ENCODE measurements around the gene HOXC6.

HOXC6 gene

GRCh38 chr12:53984901-53985691 lies 43.1 kb upstream of the HOXC6 start, which contains the start of gene HOXC10:
HOXC10 (plus strand) TSS chr12:53985146; CDS start chr12:53985260, 114 bp downstream.
- Histone ChIP-seq H3K9ac (ENCODE audit: low read length) (peak within 1 kb of the TSS; percentile 64), H3K27me3 (ENCODE audit: control insufficient read depth, insufficient read depth, low read length) (peaks cover 100% of the 10 kb centered on the region)

DNA sequence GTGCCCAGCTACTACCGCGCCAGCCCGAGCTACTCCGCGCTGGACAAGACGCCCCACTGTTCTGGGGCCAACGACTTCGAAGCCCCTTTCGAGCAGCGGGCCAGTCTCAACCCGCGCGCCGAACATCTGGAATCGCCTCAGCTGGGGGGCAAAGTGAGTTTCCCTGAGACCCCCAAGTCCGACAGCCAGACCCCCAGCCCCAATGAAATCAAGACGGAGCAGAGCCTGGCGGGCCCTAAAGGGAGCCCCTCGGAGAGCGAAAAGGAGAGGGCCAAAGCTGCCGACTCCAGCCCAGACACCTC lies 42.6 kb upstream of the HOXC6 start:
- Histone ChIP-seq H3K9ac (ENCODE audit: low read length) (peak overlapping the region; percentile 64), H3K36me3 (ENCODE audit: control insufficient read depth, insufficient read depth, low read length) (no peaks in the 10 kb centered on the region), H3K9me3 (ENCODE audit: control insufficient read depth, insufficient read depth, low read depth, low read length) (peaks cover 6% of the 10 kb centered on the region; the same call in 1 of the 2 replicates), H3K4me3 (ENCODE audit: low read depth, low read length) (peak overlapping the region; percentile 39), H3K27me3 (ENCODE audit: control insufficient read depth, insufficient read depth, low read length) (peaks cover 100% of the 10 kb centered on the region), H3K27ac (ENCODE audit: low read depth, low read length) (no peak overlapping the region), H3K4me1 (ENCODE audit: control insufficient read depth, insufficient read depth, low read length) (0 out of 2 replicates have a peak, but pooled peaks cover 3% of the 10 kb centered on the region)

More at GRCh38 chr12:53984901-53985691, 43.1 kb upstream of the HOXC6 start, which contains the start of gene HOXC10:
- Histone ChIP-seq H3K4me1 (ENCODE audit: control insufficient read depth, insufficient read depth, low read length) (0 out of 2 replicates have a peak, but pooled peaks cover 3% of the 10 kb centered on the region), H3K4me3 (ENCODE audit: low read depth, low read length) (peak within 1 kb of the TSS; percentile 39), H3K36me3 (ENCODE audit: control insufficient read depth, insufficient read depth, low read length) (no peaks in the 10 kb centered on the region), H3K27ac (ENCODE audit: low read depth, low read length) (no peak within 1 kb of the TSS), H3K9me3 (ENCODE audit: control insufficient read depth, insufficient read depth, low read depth, low read length) (peaks cover 6% of the 10 kb centered on the region; the same call in 1 of the 2 replicates)

- peak overlapping the region; percentile 39 for H3K4me3 ChIP-seq (ENCODE audit: low read depth, low read length)
- peaks cover 6% of the 10 kb centered on the region; the same call in 1 of the 2 replicates for H3K9me3 ChIP-seq (ENCODE audit: control insufficient read depth, insufficient read depth, low read depth, low read length)
- no peak overlapping the region for H3K27ac ChIP-seq (ENCODE audit: low read depth, low read length)
- H3K27me3 ChIP-seq (ENCODE audit: control insufficient read depth, insufficient read depth, low read length), result peaks cover 100% of the 10 kb centered on the region
- H3K4me1 ChIP-seq (ENCODE audit: control insufficient read depth, insufficient read depth, low read length), result 0 out of 2 replicates have a peak, but pooled peaks cover 3% of the 10 kb centered on the region
- H3K9ac ChIP-seq (ENCODE audit: low read length), result peak overlapping the region; percentile 64
- no peaks in the 10 kb centered on the region for H3K36me3 ChIP-seq (ENCODE audit: control insufficient read depth, insufficient read depth, low read length)
Measured at GRCh38 chr12:53985994-53986685, 42.1 kb upstream of the HOXC6 start.

- H3K4me1 ChIP-seq (ENCODE audit: control insufficient read depth, insufficient read depth, low read length), result 0 out of 2 replicates have a peak, but pooled peaks cover 3% of the 10 kb centered on the region
- no peaks in the 10 kb centered on the region for H3K36me3 ChIP-seq (ENCODE audit: control insufficient read depth, insufficient read depth, low read length)
- H3K9ac ChIP-seq (ENCODE audit: low read length), result peak overlapping the region; percentile 38
- peak overlapping the region; percentile 39; the same call in 1 of the 2 replicates for H3K4me3 ChIP-seq (ENCODE audit: low read depth, low read length)
- H3K27ac ChIP-seq (ENCODE audit: low read depth, low read length), result no peak overlapping the region
- peaks cover 100% of the 10 kb centered on the region for H3K27me3 ChIP-seq (ENCODE audit: control insufficient read depth, insufficient read depth, low read length)
- peaks cover 6% of the 10 kb centered on the region; the same call in 1 of the 2 replicates for H3K9me3 ChIP-seq (ENCODE audit: control insufficient read depth, insufficient read depth, low read depth, low read length)
Measured at GRCh38 chr12:53986686-53987483, 41.4 kb upstream of the HOXC6 start.

DNA sequence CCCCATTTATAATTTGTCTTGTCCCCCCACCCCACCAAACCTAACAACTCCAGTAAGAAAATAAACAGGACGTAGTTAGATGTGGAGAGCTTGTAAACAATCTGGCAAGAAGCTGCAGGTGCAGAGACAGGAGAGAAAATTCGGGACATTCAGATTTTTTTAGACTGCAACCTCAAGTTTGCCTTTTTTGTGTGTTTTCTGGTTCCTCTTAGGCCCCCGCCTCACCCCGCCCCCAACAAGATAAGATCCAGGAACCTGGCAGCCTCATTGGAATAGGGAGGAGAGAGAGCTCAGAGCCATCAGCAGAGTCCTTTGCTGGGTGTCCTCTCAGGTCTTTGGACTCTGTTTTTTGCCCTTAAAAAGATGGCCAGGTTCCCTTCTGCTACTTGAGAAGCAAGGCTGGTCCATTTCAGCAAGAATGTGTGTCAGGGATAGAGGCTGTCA lies 40.4 kb upstream of the HOXC6 start:
- peak overlapping the region; percentile 58 for H3K9ac ChIP-seq (ENCODE audit: low read length)
- H3K36me3 ChIP-seq (ENCODE audit: control insufficient read depth, insufficient read depth, low read length), result no peaks in the 10 kb centered on the region
- H3K27ac ChIP-seq (ENCODE audit: low read depth, low read length), result no peak overlapping the region
- no peak overlapping the region; the same call in 1 of the 2 replicates for H3K4me3 ChIP-seq (ENCODE audit: low read depth, low read length)
- H3K27me3 ChIP-seq (ENCODE audit: control insufficient read depth, insufficient read depth, low read length), result peaks cover 100% of the 10 kb centered on the region
- no peaks in the 10 kb centered on the region for H3K4me1 ChIP-seq (ENCODE audit: control insufficient read depth, insufficient read depth, low read length)
- H3K9me3 ChIP-seq (ENCODE audit: control insufficient read depth, insufficient read depth, low read depth, low read length), result peaks cover 6% of the 10 kb centered on the region; the same call in 1 of the 2 replicates

GRCh38 chr12:53988541-53989226 lies 39.6 kb upstream of the HOXC6 start:
- Histone ChIP-seq H3K36me3 (ENCODE audit: control insufficient read depth, insufficient read depth, low read length) (no peaks in the 10 kb centered on the region), H3K9me3 (ENCODE audit: control insufficient read depth, insufficient read depth, low read depth, low read length) (peaks cover 6% of the 10 kb centered on the region; the same call in 1 of the 2 replicates), H3K4me3 (ENCODE audit: low read depth, low read length) (no peak overlapping the region; the same call in 1 of the 2 replicates), H3K27me3 (ENCODE audit: control insufficient read depth, insufficient read depth, low read length) (peaks cover 100% of the 10 kb centered on the region), H3K9ac (ENCODE audit: low read length) (peak overlapping the region; percentile 58), H3K27ac (ENCODE audit: low read depth, low read length) (no peak overlapping the region), H3K4me1 (ENCODE audit: control insufficient read depth, insufficient read depth, low read length) (no peaks in the 10 kb centered on the region)

DNA sequence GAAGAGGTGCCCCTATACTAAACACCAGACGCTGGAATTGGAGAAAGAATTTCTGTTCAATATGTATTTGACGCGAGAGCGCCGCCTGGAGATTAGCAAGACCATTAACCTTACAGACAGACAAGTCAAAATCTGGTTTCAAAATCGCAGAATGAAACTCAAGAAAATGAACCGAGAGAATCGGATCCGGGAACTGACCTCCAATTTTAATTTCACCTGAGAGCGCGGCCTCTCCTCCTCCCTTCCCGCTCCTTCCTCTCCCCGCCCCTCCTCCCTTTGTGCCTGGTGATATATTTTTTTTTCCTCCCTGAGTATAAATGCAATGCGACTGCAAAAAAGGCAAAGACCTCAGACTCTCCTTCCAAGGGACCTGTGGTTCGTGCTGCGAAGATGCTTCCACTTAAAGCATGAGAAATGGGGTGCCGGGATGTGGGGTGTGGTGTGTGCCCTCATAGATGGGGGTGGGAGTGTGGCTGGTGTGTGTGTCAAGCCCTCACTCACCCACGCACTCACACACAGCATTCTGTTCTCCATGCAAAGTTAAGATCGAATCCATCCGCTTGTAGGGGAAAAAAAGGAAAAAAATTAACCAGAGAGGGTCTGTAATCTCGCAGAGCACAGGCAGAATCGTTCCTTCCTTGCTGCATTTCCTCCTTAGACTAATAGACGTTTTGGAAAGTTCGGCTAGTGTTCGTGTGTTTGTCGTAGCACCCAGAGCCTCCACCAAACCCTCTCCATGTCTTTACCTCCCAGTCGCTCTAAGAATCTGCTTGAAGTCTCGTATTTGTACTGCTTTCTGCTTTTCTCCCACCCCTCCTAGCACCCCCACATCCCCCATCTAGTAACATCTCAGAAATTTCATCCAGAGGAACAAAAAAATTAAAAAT lies 38.8 kb upstream of the HOXC6 start:
- peaks cover 100% of the 10 kb centered on the region for H3K27me3 ChIP-seq (ENCODE audit: control insufficient read depth, insufficient read depth, low read length)
- no peak overlapping the region for H3K9ac ChIP-seq (ENCODE audit: low read length)
- no peak overlapping the region for H3K27ac ChIP-seq (ENCODE audit: low read depth, low read length)
- H3K9me3 ChIP-seq (ENCODE audit: control insufficient read depth, insufficient read depth, low read depth, low read length), result peaks cover 6% of the 10 kb centered on the region; the same call in 1 of the 2 replicates
- no peaks in the 10 kb centered on the region for H3K4me1 ChIP-seq (ENCODE audit: control insufficient read depth, insufficient read depth, low read length)
- H3K36me3 ChIP-seq (ENCODE audit: control insufficient read depth, insufficient read depth, low read length), result no peaks in the 10 kb centered on the region
- H3K4me3 ChIP-seq (ENCODE audit: low read depth, low read length), result no peak overlapping the region

DNA sequence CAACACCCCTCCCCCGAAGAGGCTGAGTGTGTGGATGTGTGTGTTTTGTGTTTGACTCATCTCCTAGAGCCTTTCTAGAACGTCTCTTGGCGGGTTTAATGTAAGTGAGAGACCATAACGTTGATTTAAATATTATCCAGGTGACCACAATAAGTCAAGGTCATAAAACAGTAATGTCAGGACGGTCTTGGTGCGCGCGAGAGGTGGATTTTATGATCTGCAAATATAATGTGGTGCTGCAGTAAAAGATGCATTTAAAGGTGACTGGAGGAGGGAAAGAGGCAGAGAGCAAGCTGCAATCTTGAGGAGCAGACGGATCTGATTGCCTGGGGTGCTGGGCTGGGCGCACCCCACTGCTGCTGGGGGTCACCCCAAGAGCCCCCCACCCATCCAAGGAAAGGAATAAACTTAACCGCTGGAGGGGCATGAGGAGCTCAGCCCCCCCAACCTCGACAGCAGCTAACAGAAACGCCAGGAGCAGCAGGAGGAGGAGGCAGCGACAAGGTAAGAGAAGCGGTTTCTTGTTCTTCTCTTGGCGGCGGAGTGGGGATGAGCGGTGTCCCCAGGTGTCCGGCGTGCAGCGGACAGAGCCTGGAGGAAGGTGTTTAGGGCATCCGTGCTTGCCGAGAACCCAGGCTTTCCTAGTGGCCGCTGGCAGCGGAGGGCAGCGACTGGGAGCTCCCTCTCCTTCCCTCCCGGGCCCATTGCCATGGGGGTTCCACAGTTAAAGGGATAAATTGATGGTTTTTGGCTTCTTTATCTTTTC lies 37.7 kb upstream of the HOXC6 start:
- no peak overlapping the region for H3K27ac ChIP-seq (ENCODE audit: low read depth, low read length)
- H3K4me3 ChIP-seq (ENCODE audit: low read depth, low read length), result peak overlapping the region; percentile 19
- H3K9me3 ChIP-seq (ENCODE audit: control insufficient read depth, insufficient read depth, low read depth, low read length), result peaks cover 2% of the 10 kb centered on the region; the same call in 1 of the 2 replicates
- H3K9ac ChIP-seq (ENCODE audit: low read length), result peak overlapping the region; percentile 73
- H3K4me1 ChIP-seq (ENCODE audit: control insufficient read depth, insufficient read depth, low read length), result peaks cover 2% of the 10 kb centered on the region; the same call in 1 of the 2 replicates
- peaks cover 100% of the 10 kb centered on the region for H3K27me3 ChIP-seq (ENCODE audit: control insufficient read depth, insufficient read depth, low read length)
- no peaks in the 10 kb centered on the region for H3K36me3 ChIP-seq (ENCODE audit: control insufficient read depth, insufficient read depth, low read length)

GRCh38 chr12:53991077-53991460 lies 37.2 kb upstream of the HOXC6 start:
- Histone ChIP-seq H3K9ac (ENCODE audit: low read length) (peak overlapping the region; percentile 73), H3K27ac (ENCODE audit: low read depth, low read length) (no peak overlapping the region), H3K4me1 (ENCODE audit: control insufficient read depth, insufficient read depth, low read length) (peaks cover 5% of the 10 kb centered on the region; the same call in 1 of the 2 replicates), H3K36me3 (ENCODE audit: control insufficient read depth, insufficient read depth, low read length) (no peaks in the 10 kb centered on the region), H3K9me3 (ENCODE audit: control insufficient read depth, insufficient read depth, low read depth, low read length) (no peaks in the 10 kb centered on the region), H3K4me3 (ENCODE audit: low read depth, low read length) (peak overlapping the region; percentile 19), H3K27me3 (ENCODE audit: control insufficient read depth, insufficient read depth, low read length) (peaks cover 100% of the 10 kb centered on the region)

All from HUES6 (cell line).